ENCODE data around the gene YLPM1.

GRCh38 chr14:74733221-74733620 is 29.9 kb upstream of the YLPM1 start:
- no peak for TF ChIP-seq POLR2AphosphoS5 (IDR thresholded peaks at IDR 0.05)
- TF ChIP-seq, protein P1, sequence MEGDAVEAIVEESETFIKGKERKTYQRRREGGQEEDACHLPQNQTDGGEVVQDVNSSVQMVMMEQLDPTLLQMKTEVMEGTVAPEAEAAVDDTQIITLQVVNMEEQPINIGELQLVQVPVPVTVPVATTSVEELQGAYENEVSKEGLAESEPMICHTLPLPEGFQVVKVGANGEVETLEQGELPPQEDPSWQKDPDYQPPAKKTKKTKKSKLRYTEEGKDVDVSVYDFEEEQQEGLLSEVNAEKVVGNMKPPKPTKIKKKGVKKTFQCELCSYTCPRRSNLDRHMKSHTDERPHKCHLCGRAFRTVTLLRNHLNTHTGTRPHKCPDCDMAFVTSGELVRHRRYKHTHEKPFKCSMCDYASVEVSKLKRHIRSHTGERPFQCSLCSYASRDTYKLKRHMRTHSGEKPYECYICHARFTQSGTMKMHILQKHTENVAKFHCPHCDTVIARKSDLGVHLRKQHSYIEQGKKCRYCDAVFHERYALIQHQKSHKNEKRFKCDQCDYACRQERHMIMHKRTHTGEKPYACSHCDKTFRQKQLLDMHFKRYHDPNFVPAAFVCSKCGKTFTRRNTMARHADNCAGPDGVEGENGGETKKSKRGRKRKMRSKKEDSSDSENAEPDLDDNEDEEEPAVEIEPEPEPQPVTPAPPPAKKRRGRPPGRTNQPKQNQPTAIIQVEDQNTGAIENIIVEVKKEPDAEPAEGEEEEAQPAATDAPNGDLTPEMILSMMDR (IDR thresholded peaks at IDR 0.05) = no peak
